GM19397 (cell line): ENCODE data around the gene AQP12B.

Experiments used
- ATAC-seq: cut with Tn5 transposase; IDR thresholded peaks from one replicate; pipeline ENCODE4 v1.9.1; 2021; ENCODE audit warnings: mild to moderate bottlenecking, moderate library complexity; ENCODE audit not compliant: unreplicated experiment

AQP12B gene

DNA sequence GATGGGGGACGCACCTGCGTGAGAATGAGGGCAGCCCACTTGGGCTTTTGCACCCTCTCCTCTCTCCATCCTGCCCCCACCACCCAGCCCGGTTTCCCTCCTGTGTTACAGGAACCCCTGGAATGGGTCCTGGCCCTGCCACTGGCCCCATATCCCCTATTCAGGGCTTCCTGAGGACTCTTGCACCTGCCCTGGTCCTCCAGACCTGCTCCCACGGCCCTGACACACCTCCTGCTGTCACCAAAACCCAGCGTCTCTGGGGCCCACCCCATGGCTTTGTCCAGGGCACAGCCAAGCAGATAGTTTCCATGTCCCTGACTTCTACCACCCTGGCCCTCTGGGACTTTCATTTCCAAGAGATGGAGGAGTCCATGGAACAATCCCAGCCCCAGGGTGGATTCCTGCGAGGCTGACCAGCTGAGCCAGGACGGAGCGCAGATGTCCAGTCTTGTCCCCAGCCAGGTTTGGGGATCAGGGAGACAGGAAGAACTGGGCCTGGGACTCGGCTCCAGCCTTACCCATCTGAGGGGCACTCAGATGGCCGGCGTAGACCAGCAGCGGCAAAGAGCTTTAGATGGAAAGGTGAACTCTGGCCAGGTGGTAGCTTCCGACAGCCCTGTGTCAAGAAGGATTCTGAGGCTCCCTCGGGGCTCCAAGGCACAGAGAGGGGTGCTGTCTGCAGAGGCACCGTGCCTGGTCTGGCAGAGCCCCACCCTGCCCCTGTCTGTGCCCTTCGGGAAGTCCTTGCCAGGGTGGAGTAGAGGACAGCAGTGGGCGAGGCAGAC lies 45.4 kb downstream of the AQP12B start:
- ATAC-seq, result no peak

DNA sequence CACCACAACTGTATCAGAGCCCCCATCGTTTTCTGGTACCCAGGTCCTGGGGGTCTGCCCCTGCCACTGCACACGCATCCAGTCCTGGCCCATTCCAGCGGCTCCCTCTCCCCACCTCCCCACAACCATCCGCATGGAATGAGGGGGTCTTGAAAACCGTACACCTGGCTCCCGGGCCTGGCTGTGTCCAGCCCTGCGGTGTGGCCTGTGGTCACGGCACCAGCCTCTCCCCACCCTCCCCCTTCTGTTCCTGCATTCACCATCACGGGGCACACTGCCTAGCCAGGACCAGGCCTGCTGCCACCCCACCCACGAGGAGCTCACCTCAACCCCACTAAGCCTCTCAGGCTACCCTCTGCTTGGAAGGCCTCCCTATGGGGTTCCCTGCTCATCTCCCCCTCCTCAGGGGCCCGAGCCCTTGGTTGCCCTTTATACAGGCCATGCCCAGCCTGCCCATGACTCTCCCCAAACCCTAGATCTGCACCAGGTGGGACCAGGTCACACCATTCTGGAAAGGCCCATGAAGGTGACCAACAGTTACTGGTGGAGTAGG lies 46.0 kb downstream of the AQP12B start:
- ATAC-seq, result no peak

DNA sequence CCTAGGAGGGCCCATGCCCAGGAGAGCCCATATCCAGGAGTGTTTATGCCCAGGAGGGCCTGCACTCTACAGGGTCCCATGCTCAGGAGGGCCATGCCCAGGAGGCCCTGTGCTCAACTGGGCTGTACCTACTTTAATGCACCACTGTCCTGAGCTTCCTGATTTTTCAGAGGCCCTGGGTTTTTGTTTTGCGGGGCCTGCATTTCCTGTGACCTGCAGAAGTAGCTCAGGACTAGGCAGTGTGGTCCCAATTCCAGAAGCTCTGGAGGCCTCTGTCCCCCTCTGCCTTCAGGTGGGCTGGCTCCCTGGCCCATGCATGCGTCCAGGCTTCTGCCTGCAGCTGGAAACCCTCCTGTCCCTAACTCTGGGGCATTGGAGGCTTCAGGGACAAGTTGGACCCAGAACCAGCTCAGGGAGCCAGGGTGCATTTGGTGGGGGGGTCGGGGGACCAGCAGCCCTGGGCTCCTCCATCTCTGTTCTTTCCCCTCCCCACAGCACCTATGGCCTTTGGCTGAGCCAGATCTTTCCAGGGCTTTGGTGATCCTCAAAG lies 46.6 kb downstream of the AQP12B start:
- no peak for ATAC-seq

DNA sequence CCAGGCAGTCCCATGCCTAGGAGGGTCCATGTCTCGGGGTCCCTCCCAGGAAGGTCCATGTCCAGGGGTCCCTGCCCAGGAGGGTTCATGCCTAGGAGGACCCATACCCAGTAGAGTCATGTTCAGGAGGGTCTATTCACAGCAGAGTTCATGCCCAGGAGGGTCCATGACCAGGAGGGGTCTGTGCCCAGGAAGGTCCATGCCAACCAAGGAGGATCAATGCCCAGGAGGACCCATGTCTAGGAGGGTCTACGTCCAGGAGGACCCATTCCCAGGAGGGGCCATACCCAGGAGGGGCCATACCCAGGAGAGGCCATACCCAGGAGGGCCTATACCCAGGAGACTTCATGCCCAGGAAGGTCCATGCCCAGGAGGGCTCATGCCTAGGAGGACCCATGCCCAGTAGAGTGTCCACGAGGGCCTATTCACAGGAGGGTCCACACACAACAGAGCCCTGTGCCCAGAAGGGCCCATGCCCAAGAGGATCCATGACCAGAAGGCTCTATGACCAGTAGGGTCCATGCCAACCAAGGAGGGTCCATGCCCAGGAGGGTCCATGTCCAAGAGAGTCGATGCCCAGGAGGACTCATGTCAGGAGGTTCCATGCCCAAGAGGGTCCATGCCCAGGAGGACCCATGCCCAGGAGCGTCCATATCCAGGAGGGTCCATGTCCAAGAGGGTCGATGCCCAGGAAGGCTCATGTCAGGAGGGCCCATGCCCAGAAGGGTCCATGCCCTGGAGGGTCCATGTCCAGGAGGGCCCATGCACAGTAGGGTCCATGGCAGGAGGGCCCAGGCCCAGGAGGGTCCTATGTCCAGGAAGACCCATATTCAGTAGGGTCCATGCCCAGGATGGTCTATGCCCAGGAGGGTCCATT lies 47.3 kb downstream of the AQP12B start:
- ATAC-seq, result no peak

DNA sequence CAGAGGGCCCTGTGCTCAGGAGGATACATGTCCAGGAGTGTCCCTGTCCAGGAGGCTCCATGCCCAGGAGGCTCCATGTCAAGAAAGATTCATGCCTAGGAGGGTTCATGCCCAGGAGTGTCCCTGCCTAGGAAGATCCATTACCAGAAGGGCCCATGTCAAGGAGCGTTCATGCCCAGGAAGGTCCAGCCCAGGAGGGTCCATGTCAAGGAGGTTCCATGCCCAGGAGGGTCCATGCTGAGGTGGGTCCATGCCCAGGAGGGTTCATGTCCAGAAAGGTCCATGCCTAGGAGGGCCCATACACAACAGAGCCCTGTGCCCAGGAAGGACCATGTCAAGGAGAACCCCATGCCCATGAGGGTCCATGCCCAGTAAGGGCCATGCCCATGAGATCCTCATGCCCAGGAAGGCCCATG lies 50.4 kb downstream of the AQP12B start:
- ATAC-seq, result no peak

DNA sequence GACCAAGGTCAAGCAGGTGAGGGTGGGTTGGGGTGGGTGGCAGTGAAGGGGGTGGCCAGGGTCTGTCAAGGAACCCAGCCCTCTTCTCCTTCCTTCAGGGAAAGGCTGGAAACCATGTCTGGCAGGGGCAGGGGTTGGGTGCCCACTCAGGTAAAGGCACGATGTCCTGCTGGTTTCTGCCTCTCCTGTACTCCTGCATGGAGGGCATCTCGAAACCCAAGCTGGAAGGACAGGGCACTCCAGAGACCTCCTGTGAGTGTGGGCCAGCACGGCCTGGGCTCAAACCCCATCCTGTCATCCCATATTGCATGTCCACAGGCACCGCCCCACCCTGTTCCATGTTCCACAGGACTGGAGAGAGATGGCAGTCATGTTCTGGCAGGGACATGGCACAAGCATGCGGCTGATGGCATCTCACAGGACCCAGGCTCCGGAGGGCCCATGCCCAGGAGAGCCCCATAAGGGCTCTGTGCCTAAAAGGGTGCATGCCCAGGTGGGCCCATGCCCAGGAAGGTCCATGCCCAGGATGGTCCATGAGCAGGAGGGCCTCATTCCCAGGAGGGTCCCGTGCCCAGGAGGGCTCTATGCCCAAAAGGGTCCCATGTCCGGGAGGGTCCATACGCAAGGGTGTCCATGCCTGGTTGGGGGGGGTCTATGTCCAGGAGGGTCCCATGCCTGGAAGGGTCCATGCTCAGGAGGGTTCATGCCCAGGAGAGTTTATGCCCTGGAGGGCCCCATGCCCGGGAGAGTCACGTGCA lies 51.0 kb downstream of the AQP12B start:
- ATAC-seq, result no peak

DNA sequence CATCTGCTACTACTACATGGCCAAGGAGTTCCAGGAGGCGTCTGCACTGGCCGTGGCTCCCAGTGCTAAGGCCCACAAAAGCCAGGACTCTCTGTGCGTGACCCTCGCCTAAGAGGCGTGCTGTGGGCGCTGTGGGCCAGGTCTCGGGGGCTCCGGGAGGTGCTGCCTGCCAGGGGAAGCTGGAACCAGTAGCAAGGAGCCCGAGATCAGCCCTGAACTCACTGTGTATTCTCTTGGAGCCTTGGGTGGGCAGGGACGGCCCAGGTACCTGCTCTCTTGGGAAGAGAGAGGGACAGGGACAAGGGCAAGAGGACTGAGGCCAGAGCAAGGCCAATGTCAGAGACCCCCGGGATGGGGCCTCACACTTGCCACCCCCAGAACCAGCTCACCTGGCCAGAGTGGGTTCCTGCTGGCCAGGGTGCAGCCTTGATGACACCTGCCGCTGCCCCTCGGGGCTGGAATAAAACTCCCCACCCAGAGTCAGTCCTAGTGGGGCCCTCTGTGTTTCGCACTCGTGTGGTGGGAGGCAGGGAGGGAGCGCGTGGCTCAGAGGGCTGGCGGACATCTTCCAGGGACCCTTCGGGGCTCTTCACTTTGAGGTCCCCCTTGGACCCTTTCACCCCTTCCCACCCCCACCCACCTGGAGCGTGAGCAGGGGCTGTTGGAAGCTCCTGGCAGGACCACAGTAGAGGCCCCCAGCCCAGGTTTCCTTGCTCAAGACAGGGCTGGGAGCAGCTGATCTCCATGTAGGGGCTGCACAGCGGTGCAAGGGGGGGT lies 51.7 kb downstream of the AQP12B start:
- no peak for ATAC-seq

DNA sequence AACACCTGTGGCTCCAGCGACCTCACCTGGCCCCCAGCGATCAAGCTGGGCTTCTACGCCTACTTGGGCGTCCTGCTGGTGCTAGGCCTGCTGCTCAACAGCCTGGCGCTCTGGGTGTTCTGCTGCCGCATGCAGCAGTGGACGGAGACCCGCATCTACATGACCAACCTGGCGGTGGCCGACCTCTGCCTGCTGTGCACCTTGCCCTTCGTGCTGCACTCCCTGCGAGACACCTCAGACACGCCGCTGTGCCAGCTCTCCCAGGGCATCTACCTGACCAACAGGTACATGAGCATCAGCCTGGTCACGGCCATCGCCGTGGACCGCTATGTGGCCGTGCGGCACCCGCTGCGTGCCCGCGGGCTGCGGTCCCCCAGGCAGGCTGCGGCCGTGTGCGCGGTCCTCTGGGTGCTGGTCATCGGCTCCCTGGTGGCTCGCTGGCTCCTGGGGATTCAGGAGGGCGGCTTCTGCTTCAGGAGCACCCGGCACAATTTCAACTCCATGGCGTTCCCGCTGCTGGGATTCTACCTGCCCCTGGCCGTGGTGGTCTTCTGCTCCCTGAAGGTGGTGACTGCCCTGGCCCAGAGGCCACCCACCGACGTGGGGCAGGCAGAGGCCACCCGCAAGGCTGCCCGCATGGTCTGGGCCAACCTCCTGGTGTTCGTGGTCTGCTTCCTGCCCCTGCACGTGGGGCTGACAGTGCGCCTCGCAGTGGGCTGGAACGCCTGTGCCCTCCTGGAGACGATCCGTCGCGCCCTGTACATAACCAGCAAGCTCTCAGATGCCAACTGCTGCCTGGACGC lies 52.5 kb downstream of the AQP12B start:
- no peak for ATAC-seq

DNA sequence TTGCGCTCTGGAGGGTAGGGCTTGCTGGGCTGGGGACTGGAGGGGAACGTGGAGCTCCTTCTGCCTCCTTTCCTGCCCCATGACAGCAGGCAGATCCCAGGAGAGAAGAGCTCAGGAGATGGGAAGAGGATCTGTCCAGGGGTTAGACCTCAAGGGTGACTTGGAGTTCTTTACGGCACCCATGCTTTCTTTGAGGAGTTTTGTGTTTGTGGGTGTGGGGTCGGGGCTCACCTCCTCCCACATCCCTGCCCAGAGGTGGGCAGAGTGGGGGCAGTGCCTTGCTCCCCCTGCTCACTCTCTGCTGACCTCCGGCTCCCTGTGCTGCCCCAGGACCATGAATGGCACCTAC lies 53.1 kb downstream of the AQP12B start:
- no peak for ATAC-seq

DNA sequence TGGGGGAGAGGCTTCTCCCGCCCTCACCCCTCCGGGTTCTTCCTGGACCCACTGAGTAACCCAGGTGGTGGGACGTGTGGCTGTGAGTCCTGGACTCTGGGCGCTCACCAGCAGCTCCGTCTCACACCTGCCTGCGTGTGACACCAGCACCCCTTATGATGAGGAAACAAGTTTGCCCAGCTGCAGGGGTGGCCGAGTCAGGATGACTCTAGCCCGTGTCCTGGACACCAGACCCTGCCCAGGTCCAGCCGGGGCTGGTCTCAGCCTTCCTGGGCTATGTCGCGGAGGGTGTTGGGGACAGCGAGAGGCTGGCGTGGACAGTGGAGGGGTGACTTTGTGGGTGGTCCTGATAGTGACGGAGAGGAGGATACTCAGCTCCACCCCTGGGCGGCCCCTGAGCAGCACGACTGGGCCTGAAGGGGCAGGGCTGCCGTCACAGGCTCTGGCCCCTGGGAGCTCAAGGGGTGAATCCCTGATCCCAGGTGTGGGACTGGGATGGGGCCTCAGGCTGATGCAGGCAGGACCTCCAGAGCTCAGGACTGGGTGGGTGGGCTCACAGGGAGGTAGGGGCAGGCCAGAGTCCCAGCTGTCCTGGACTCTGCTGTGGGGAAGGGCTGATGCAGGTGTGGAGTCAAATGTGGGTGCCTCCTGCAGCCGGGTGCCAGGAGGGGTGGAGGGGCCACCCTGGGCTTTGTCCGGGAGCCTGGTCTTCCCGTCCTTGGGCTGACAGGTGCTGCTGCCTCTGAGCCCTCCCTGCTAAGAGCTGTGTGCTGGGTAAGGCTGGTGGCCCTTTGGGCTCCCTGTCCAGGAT lies 53.7 kb downstream of the AQP12B start:
- ATAC-seq, result no peak

DNA sequence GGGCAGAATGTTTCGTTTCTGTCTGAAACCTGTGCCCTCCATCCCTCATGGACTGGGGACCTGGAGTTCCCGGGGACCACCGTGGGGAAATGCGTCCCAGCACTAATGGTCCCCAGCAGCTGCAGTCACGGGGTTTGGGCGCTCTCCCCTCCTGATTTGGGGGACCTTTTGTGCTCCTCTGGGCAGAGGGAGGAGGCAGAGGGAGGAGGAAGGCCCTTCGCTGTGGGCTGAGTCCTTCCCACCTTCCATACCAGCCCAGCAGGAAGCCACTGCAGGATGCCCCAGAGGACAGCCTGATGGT lies 54.2 kb downstream of the AQP12B start:
- no peak for ATAC-seq

DNA sequence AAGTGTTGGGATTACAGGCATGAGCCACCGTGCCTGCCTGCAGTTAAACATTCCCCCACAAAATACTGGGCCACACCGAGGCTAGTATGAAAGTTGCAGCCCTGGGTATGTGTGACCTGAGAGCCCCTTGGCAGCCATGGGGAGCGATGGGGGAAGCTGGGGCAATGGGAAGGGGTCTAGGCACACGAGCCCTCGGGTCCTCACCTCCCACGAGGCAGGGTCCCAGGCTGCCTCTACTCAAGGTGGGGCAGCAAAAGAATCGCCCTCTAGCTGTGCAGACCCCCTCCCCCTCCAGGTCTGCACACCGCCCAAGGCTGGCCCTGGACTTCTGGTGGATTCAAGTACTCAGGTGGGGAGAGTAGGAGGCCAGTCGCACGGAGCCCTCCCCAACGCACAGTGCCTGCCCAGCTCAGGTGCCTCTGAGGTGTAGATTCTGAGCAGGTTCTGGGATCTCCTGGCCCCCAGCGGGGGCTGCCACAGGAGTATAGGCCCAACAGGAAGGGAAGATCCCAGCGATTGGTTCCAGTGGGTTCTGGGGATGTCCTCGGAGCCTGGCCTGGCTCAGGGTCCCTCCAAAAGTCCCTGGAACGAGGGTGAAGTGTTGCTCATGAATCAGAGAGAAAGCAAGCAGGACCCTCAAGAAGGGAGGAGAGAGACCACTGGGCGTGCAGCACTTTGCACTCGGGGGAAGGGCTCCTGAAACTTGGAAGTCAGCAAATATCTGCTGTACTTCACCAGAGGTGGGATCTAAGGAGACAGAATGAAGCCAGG lies 54.8 kb downstream of the AQP12B start:
- no peak for ATAC-seq

DNA sequence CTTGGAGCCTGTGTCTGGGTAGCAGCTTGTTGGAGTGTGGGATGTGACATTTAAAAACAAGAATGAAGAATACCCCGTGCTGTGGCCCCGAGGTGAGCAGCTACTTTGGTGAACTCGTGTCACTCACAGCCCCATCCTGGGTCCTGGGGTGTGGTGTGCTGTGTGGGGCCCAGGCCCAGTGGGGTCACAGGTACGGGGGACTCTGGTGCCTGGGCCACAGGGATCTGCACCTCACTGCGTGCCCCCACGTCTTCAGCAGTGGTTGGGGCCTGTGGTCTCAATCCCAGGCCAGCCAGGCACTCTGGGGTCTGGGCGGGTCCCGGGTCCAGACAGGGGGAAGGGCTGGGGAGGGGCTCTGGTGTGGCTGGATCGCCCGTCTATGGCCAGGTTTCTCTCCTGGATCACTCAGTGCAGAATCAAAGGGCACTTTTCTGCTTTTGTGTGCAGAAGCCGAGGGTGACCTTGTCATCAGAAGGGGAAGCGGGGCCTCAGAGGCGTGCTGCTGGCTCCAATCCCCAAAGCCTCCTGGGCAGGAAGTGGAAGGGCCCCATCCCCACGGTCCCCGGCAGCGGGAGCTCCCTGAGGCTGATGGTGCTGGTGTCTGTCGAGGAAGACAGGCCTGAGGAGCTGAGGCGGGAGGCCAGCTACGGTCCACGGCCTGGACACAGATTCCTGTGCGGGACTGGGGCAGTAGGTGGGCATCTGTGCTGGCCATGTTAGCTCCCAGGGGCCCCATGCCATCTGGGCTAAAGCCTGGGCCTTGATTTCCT lies 56.0 kb downstream of the AQP12B start:
- ATAC-seq, result no peak
